NCI-H226 (cell line): ENCODE measurements around the gene ZNF569.
"Not testable (repeated sequence)": the region's sequence is repeated elsewhere in the genome, so short reads cannot be mapped to it uniquely, and the experiment has no call there.

Source experiments
- DNase-seq: peaks from one replicate; pipeline ENCODE4 v3.0.0-alpha.2; 2015

The ZNF569 gene

GRCh38 chr19:37391399-37391798, 75.8 kb downstream of the ZNF569 start:
- not testable (repeated sequence) for DNase-seq

- no peak for DNase-seq
Measured at GRCh38 chr19:37389234-37389633, 78.0 kb downstream of the ZNF569 start.

- DNase-seq, result peak; percentile 96
Measured at GRCh38 chr19:37370880-37371661, 96.2 kb downstream of the ZNF569 start, which contains the start of gene ZNF527. Gene ZNF527 (plus strand): TSS chr19:37371099. CDS start chr19:37374199, 3,100 bp downstream.

- DNase-seq, result peak; percentile 5
Measured at GRCh38 chr19:37370386-37370879, 96.8 kb downstream of the ZNF569 start.

GRCh38 chr19:37362733-37363132, 104.5 kb downstream of the ZNF569 start:
- no peak for DNase-seq

GRCh38 chr19:37361994-37362393, 105.2 kb downstream of the ZNF569 start:
- no peak for DNase-seq
